Measurements from ENCODE around the gene E4F1. TPM values are rescaled to one million over a fixed set of nuclear protein-coding genes. Genes with fewer than 3 reads are reported as not detected.

E4F1 gene
- total RNA-seq, 2 experiments from 2014 or later: 31.8 to 33.8 TPM

GRCh38 chr16:2180962-2181923, 42.1 kb upstream of the E4F1 start:
- no peak overlapping the region for H3K4me3 Mint-ChIP-seq
- ChIA-PET POLR2A (no interaction called here), CTCF (no interaction called here)
- H3K27me3 ChIP-seq (ENCODE audit: control insufficient read depth in 1 of 2, insufficient read depth in 2 of 2, low read length in 2 of 2): no peaks in the 10 kb centered on the region
- no peak for ATAC-seq (ENCODE audit: poor library complexity)
- no peak for DNase-seq
- no peaks in the 10 kb centered on the region for H3K9me3 ChIP-seq (ENCODE audit: control insufficient read depth in 1 of 2, insufficient read depth in 1 of 2, low read length in 2 of 2)
- no peaks in the 10 kb centered on the region for H3K36me3 Mint-ChIP-seq (ENCODE audit: low read depth)
- H3K9me3 Mint-ChIP-seq: no peaks in the 10 kb centered on the region
- intact Hi-C loops (cut with DNase I, micrococcal nuclease): no loop called here
- H3K4me1 ChIP-seq (ENCODE audit: insufficient read depth, low read length): no peaks in the 10 kb centered on the region
- no peaks in the 10 kb centered on the region for H3K4me1 Mint-ChIP-seq (ENCODE audit: low read depth)
- H3K4me3 ChIP-seq (ENCODE audit: low read length): no peak overlapping the region
- no peak for TF ChIP-seq CTCF (IDR thresholded peaks at IDR 0.05)
- H3K27ac ChIP-seq (ENCODE audit: low read depth in 1 of 2, low read length in 2 of 2): no peak overlapping the region
- H3K27me3 Mint-ChIP-seq: no peaks in the 10 kb centered on the region
- H3K36me3 ChIP-seq (ENCODE audit: insufficient read depth, low read length): peaks cover 3% of the 10 kb centered on the region
- no peak overlapping the region for H3K27ac Mint-ChIP-seq

DNA sequence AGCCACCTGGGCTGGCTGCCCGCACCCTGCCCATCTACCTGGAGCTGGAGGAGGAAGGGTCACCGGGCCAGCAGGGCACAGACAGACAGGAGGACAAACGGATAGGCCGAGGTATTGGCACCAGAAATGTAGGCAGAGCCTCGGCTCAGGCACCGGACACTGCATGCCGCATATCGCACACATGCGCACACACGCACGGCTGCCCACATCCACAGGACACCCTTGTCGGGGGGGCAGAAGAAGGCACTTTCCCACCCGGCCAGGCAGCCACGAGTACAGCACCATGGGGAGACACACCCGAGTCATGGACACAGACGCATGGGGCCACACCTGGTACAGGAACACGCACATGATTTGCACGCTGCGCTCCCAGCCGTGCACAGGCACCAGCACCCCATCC, 41.4 kb upstream of the E4F1 start:
- Mint-ChIP-seq H3K27ac (no peak overlapping the region), H3K9me3 (no peaks in the 10 kb centered on the region), H3K36me3 (ENCODE audit: low read depth) (no peaks in the 10 kb centered on the region), H3K4me3 (no peak overlapping the region), H3K27me3 (no peaks in the 10 kb centered on the region), H3K4me1 (ENCODE audit: low read depth) (no peaks in the 10 kb centered on the region)
- Histone ChIP-seq H3K27me3 (ENCODE audit: control insufficient read depth in 1 of 2, insufficient read depth in 2 of 2, low read length in 2 of 2) (no peaks in the 10 kb centered on the region), H3K36me3 (ENCODE audit: insufficient read depth, low read length) (no peaks in the 10 kb centered on the region), H3K27ac (ENCODE audit: low read depth in 1 of 2, low read length in 2 of 2) (no peak overlapping the region), H3K4me1 (ENCODE audit: insufficient read depth, low read length) (no peaks in the 10 kb centered on the region), H3K4me3 (ENCODE audit: low read length) (no peak overlapping the region), H3K9me3 (ENCODE audit: control insufficient read depth in 1 of 2, insufficient read depth in 1 of 2, low read length in 2 of 2) (no peaks in the 10 kb centered on the region)
- intact Hi-C loops (cut with DNase I, micrococcal nuclease): no loop called here
- DNase-seq (no peak), ATAC-seq (ENCODE audit: poor library complexity) (no peak)
- ChIA-PET CTCF (no interaction called here), POLR2A (no interaction called here)
- no peak for TF ChIP-seq CTCF (IDR thresholded peaks at IDR 0.05)

- Histone ChIP-seq H3K27ac (ENCODE audit: low read depth in 1 of 2, low read length in 2 of 2) (no peak overlapping the region), H3K4me1 (ENCODE audit: insufficient read depth, low read length) (no peaks in the 10 kb centered on the region), H3K36me3 (ENCODE audit: insufficient read depth, low read length) (no peaks in the 10 kb centered on the region), H3K4me3 (ENCODE audit: low read length) (no peak overlapping the region), H3K27me3 (ENCODE audit: control insufficient read depth in 1 of 2, insufficient read depth in 2 of 2, low read length in 2 of 2) (no peaks in the 10 kb centered on the region), H3K9me3 (ENCODE audit: control insufficient read depth in 1 of 2, insufficient read depth in 1 of 2, low read length in 2 of 2) (no peaks in the 10 kb centered on the region)
- Mint-ChIP-seq H3K36me3 (ENCODE audit: low read depth) (no peaks in the 10 kb centered on the region), H3K9me3 (no peaks in the 10 kb centered on the region), H3K4me3 (no peak overlapping the region), H3K27me3 (no peaks in the 10 kb centered on the region), H3K27ac (no peak overlapping the region), H3K4me1 (ENCODE audit: low read depth) (no peaks in the 10 kb centered on the region)
- ATAC-seq (ENCODE audit: poor library complexity) (no peak), DNase-seq (no peak)
- no peak for TF ChIP-seq CTCF (IDR thresholded peaks at IDR 0.05)
- intact Hi-C loops (cut with DNase I, micrococcal nuclease): no loop called here
- ChIA-PET POLR2A (no interaction called here), CTCF (no interaction called here)
These were observed 39.7 kb upstream of the E4F1 start for GRCh38 chr16:2183671-2184070.
